C4-2B (cell line): ENCODE results near the gene DLG2.

Experiments used
- ZFX ChIP-seq: fragments of 450-650 bp; IDR thresholded peaks from 2 replicates; pipeline ENCODE4 v1.6.1; 2017
- TF ChIP-seq, protein P1 (sequence below): fragments of 450-650 bp; conservative IDR thresholded peaks from 2 replicates; pipeline ENCODE4 v1.5.1; 2017; ENCODE audit warnings: mild to moderate bottlenecking

DNA sequence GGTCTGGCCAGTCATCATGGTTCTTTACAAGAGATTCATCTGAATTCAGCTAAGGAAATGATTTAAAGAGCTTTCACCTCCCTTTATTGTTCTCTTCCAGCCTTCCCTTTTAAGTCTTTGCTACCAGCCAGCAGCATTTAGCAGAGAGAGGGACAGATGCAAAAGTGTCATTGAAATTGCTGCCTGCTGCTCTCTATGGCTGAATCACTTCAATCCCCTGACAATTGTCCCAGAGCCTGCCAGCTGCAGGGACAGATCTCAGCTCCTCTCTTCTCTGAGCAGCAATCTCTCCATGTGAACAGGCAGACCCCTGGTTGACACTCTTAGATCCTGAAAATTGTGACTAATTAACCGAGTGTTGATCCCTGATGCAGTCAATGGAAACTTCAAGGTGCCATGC, 1524.0 kb downstream of the DLG2 start:
- TF ChIP-seq, protein P1, sequence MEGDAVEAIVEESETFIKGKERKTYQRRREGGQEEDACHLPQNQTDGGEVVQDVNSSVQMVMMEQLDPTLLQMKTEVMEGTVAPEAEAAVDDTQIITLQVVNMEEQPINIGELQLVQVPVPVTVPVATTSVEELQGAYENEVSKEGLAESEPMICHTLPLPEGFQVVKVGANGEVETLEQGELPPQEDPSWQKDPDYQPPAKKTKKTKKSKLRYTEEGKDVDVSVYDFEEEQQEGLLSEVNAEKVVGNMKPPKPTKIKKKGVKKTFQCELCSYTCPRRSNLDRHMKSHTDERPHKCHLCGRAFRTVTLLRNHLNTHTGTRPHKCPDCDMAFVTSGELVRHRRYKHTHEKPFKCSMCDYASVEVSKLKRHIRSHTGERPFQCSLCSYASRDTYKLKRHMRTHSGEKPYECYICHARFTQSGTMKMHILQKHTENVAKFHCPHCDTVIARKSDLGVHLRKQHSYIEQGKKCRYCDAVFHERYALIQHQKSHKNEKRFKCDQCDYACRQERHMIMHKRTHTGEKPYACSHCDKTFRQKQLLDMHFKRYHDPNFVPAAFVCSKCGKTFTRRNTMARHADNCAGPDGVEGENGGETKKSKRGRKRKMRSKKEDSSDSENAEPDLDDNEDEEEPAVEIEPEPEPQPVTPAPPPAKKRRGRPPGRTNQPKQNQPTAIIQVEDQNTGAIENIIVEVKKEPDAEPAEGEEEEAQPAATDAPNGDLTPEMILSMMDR: no peak
- no peak for TF ChIP-seq ZFX
